PC-3 (cell line): ENCODE measurements around the gene TMTC2.

Source experiments
- CTCF ChIP-seq: fragments of 300-600 bp; sonication (generic); conservative IDR thresholded peaks from 2 replicates; pipeline ENCODE4 v1.5.1; 2017; ENCODE audit warnings: antibody characterized with exemption, low read depth, mild to moderate bottlenecking, low read length
- EZH2 ChIP-seq: fragments of 300-600 bp; sonication (generic); IDR thresholded peaks from one replicate; pipeline ENCODE4 v1.6.1; 2017; ENCODE audit warnings: antibody characterized with exemption, mild to moderate bottlenecking, low read length; ENCODE audit not compliant: unreplicated experiment
- EZH2phosphoT487 ChIP-seq: fragments of 300-600 bp; sonication (generic); IDR thresholded peaks from 2 replicates; pipeline ENCODE4 v1.6.1; 2018; ENCODE audit warnings: mild to moderate bottlenecking, antibody characterized with exemption, low read length, borderline replicate concordance

GRCh38 chr12:82874945-82875344 is 188.2 kb downstream of the TMTC2 start:
- TF ChIP-seq EZH2, result no peak
- no peak for TF ChIP-seq CTCF
- no peak for TF ChIP-seq EZH2phosphoT487
